ENCODE results near the gene GEMIN8. TPM values are rescaled to one million over a fixed set of nuclear protein-coding genes. Genes with fewer than 3 reads are reported as not detected.

The GEMIN8 gene, protein sequence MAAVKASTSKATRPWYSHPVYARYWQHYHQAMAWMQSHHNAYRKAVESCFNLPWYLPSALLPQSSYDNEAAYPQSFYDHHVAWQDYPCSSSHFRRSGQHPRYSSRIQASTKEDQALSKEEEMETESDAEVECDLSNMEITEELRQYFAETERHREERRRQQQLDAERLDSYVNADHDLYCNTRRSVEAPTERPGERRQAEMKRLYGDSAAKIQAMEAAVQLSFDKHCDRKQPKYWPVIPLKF
- 10 to 100 TPM; 30.9 to 42.0 (median 35.3) TPM for polyA plus RNA-seq (ENCODE audit: insufficient read length in 3 of 3)
- long read RNA-seq, donor 1, partial matches to known transcripts, result 0 of 8 reads
- long read RNA-seq, donor 1, other reads (novel, unspliced or antisense), result 7 of 8 reads
- long read RNA-seq, donor 2, transcript GEMIN8-203 (4 exons, 1,119 nt), result major isoform, 5 of 21 reads
- long read RNA-seq, donor 2, partial matches to known transcripts, result 0 of 21 reads
- long read RNA-seq, donor 2, other reads (novel, unspliced or antisense), result 16 of 21 reads
- long read RNA-seq, donor 3, partial matches to known transcripts, result 0 of 2 reads
- long read RNA-seq, donor 3, other reads (novel, unspliced or antisense), result 0 of 2 reads
- long read RNA-seq, donor 4, partial matches to known transcripts, result 25 of 29 reads
- long read RNA-seq, donor 4, other reads (novel, unspliced or antisense), result 0 of 29 reads
- long read RNA-seq, donor 5, partial matches to known transcripts, result 0 of 4 reads
- long read RNA-seq, donor 5, other reads (novel, unspliced or antisense), result 0 of 4 reads
- long read RNA-seq, donor 6, partial matches to known transcripts, result 0 of 12 reads
- long read RNA-seq, donor 6, other reads (novel, unspliced or antisense), result 7 of 12 reads
- long read RNA-seq, donor 7, partial matches to known transcripts, result 0 of 13 reads
- long read RNA-seq, donor 7, other reads (novel, unspliced or antisense), result 13 of 13 reads
- long read RNA-seq, donor 8, result 0 reads
- long read RNA-seq, donor 9, partial matches to known transcripts, result 0 of 13 reads
- long read RNA-seq, donor 9, other reads (novel, unspliced or antisense), result 7 of 13 reads
- long read RNA-seq, donor 10, partial matches to known transcripts, result 0 of 11 reads
- long read RNA-seq, donor 10, other reads (novel, unspliced or antisense), result 9 of 11 reads
- long read RNA-seq, donor 11, partial matches to known transcripts, result 0 of 1 reads
- long read RNA-seq, donor 11, other reads (novel, unspliced or antisense), result 0 of 1 reads
- long read RNA-seq, donor 12, transcript GEMIN8-203 (4 exons, 1,119 nt), result major isoform, 6 of 18 reads
- long read RNA-seq, donor 12, partial matches to known transcripts, result 0 of 18 reads
- long read RNA-seq, donor 12, other reads (novel, unspliced or antisense), result 11 of 18 reads
- long read RNA-seq, donor 13, partial matches to known transcripts, result 0 of 2 reads
- long read RNA-seq, donor 13, other reads (novel, unspliced or antisense), result 0 of 2 reads
- long read RNA-seq, donor 14, transcript GEMIN8-203 (4 exons, 1,119 nt), result major isoform, 8 of 18 reads
- long read RNA-seq, donor 14, partial matches to known transcripts, result 0 of 18 reads
- long read RNA-seq, donor 14, other reads (novel, unspliced or antisense), result 8 of 18 reads
- long read RNA-seq, donor 15, partial matches to known transcripts, result 5 of 7 reads
- long read RNA-seq, donor 15, other reads (novel, unspliced or antisense), result 0 of 7 reads
- long read RNA-seq, donor 16, partial matches to known transcripts, result 0 of 10 reads
- long read RNA-seq, donor 16, other reads (novel, unspliced or antisense), result 9 of 10 reads

DNA sequence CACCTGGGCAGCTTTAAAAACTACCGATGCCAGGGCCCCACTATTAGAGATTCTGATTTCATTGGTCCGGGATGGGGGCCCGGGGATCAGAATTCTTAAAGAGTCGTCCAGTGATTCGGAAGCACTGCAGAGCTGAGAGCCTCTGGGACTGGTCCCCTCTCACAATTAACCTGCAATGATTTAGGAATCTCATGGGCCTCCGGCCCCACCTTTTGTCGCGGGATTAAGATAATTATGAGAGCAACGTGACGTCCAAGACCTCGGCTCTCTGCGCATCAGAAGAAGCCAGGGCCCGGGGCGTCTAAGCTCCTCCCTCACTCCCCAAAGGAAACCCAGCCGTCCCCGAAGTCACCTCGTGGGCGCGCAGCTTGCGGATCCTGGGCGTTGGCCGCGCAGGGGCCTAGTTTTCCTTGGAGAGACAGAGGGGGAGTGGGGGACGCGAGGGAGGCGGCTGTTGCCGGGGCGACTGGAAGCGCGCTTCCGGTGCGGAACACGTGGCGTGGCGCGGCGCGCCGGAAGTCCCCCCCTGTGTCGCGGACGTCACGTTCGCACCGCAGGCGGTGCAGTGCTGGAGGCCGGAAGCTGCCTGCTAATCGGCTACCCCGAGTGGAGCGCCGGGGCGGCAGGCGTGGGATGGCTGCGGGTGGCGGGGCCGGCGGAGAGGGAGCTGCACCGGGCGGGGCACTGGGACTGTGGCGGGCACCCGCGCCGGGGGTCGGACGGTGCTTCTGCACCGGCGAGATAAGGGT is at the start of gene GEMIN8:
GEMIN8 (minus strand) TSS at position 468 of the 749 bp plus-strand sequence. CDS start 8,414 bp downstream, outside the sequence.
- DNase-seq, result peak; percentile 84

DNA sequence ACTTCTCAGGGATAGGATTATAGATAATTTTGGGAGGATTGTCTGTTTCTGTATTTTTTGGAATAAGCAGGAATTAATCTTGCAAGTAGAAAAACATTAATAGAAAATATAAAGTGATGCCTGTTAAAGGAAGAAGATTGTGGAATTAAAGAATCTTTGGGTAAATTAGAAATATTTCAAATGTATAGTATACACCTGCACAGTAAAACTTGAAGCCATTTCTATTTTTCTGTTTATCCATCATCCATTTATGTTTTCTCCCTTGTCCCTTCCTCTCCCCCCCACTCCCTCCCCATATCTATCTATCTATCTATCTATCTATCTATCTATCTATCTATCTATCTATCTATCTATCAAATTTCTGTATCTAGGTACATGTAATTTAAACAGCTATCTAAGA is 46.9 kb upstream of the GEMIN8 start:
- DNase-seq, result no peak

DNA sequence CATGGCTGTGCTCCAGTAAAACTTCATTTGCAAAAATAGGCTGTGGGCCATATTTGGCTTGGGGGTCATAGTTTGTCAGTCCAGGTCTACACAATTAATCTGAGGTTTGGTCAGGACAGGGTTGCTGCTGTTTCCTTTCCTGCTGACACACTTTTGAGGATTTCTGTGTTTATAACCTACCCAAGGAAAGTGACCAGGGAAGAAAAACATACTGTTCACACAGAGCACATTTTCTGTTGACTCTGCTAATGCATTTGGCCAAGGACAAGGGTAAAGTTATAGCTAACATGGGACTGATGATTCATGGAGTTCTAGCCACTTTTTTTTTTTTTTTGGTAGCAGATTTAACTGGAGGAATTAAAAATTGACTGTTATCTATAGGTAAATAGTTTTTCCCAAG is 43.9 kb upstream of the GEMIN8 start:
- DNase-seq, result peak; percentile 24

DNA sequence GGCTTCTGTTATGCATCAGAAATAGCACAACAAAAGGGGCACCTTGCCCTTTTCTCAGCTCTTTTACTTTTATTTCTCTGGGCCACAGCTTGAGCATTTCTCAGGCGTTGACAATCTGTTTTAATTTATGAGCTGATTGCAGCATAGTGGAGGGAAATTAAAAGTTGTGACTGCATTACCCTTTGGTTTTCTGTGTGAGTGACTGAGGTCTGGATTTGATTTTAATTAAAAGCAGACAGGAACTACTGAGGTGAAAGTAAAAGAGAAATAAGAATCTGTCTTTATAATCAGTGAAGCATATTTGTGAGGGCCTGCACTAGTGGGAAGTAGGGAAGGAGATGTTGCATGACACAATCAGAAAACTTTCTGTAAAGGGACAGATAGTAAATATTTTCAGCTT is 43.4 kb upstream of the GEMIN8 start:
- DNase-seq, result peak; percentile 10

DNA sequence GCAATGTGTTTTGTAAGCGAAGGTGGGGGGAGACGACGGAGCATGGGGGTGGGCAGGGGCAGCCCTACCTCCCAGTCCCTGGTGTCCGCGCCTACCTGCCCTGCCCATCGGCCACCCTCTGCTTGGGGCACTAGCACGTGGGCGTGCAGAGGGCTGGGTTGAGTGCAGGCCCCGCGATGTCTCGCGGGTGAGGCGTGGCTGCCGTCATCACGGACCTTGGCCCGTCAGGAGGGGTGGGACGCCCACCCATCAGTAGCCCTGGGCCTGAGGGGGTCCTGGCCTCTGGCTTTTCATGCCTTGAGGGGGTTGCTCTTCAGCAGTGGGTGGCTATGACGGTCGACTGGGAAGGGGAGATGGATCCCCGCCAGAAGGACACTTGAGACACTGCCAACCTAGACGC is 36.1 kb upstream of the GEMIN8 start:
- DNase-seq, result no peak

DNA sequence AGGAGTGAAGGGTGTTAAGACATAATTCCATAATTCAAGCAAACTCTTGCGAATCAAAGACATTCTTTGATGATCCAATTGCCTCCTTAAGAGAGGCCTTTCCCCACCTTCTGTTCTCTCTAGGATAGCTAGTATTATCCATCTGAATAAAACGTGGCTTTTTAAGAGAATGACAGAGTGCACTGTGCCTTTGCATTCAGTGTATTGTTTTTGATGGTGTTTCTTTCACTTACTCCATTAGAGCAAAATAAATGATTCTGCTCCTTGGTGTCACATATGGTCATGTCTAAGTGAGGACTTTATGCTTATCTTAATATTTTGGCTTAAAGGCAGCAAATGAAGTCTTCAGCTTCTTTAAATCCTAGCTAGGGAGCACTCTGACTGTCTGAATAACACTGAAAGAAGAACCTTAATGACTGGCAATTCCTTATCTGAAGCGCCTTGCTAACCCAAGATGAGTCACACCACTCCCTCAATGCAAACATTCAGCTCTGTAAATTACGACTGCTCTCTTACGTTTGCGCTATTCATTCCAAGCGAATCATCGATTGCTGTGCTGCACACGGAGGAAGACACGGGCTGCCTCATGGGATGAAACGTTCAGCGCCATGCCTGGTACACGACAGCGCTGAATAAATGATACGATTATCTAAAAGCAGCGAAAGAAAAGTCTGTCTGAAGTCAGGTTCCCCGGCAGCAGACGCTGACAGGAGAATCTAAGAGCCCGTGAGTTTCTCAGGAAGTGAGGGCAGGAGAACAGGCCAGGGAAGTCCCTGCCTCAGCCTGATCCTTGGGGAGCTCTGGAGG is 35.1 kb upstream of the GEMIN8 start:
- no peak for DNase-seq

DNA sequence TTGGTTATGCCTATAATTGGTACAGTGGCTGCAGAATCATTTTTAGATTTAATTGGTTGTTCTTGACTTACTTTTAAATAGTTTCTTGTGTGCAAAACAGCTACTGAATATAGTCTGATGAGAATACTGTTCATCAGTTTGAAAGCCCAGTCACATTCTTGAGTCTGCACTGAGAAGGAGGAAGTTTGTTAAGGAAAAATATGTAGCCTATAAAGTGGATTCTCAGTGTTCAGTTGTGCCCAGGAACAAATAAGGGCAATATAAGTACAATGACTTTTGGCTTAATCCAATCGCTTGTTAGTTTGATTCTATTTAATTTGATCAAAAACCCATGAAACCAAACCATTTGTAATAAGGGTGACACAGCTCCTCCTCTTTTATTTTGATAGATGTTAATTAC is 32.8 kb upstream of the GEMIN8 start:
- no peak for DNase-seq

DNA sequence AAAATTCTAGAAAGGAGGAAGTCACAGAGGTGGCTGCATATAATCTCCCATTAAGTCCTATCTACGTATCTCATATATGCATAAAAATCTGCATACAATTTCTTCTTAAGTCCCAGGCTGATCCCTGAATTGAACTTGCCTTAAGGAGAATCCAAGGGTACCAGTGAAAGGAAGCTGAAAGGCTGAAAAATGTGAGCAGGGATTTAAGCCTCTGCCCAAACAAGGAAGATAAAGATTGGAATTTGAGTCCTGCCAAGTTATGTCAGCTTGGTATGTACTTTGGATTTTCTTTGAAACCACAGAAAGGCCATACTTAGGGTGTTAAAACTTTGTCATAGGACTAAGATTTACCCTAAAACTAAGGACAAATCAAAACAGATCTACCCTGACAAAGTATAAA is 26.5 kb upstream of the GEMIN8 start:
- no peak for DNase-seq

DNA sequence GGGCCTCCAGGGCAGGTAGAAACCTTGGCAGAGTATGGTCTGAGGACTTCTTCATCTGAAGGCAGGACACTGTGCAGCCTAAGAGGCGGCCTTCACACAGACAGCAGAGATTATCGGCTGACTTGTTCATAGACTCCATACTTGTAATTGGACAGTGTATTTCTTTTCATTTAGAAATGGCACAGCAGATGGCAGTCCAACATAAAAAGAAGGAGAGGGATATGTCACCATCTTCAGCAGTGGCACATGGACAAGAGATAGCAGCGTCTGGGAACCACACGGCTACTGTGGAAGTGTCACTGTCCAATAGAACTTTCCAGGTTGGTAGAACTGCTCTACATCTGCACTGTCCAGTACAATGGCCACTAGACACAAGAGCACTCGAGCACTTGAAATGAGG is 21.7 kb upstream of the GEMIN8 start:
- no peak for DNase-seq

DNA sequence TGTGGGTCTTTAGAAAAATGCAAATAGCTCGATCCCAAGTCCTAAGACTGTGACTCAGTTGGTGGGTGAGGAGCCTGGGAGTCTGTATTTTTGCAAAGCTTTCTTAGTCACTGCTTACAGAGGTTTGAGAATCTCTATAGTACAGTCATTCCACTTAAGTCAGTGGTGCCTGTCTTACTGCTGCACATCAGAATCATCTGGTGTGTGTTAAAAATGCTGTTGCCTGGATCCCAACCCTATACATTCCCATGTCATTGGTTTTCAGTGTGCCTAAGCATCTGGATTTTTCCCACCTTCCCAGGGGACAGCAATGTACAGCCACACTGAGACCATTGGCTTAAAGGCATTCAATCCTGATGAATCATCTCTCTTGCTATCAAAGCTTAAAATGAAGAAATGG is 21.0 kb upstream of the GEMIN8 start:
- no peak for DNase-seq

DNA sequence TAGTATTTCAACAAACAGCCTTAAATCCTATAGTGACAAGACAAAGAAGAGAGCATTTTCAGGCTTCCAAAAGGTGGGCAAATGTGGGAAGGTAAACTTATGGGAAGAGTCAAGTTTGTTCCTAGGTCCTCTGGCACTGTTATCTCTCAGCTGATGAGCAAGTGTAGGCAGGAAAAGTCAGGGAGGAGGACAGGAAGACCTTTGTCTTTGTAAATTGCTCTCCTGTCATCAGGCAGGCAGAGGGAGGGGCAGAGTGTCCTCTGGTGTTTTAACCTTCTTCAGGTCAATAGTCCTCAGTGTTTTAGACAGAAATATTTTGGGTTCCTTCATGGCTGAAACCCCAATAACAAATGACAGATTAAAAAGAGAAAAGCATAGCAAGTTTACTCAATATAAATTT is 13.5 kb upstream of the GEMIN8 start:
- no peak for DNase-seq

DNA sequence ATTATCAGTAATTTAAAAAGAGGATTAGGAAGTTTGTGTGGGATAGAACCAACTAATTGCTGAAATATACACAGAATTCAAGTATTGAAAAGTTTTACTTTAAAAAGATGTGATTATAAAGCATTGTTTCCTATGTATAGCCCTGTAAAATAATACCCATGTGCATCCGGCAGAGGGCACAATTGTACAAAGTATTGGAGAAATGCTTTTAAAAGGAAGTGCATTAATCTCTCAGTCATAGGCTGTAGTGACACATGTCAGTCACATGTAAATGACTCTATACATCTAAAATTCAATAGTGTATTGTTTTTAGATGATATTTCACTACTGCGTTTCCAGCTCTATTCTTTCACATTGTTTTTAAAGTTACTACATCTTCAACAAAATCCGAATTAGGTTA is 9.7 kb upstream of the GEMIN8 start:
- DNase-seq, result peak; percentile 34

DNA sequence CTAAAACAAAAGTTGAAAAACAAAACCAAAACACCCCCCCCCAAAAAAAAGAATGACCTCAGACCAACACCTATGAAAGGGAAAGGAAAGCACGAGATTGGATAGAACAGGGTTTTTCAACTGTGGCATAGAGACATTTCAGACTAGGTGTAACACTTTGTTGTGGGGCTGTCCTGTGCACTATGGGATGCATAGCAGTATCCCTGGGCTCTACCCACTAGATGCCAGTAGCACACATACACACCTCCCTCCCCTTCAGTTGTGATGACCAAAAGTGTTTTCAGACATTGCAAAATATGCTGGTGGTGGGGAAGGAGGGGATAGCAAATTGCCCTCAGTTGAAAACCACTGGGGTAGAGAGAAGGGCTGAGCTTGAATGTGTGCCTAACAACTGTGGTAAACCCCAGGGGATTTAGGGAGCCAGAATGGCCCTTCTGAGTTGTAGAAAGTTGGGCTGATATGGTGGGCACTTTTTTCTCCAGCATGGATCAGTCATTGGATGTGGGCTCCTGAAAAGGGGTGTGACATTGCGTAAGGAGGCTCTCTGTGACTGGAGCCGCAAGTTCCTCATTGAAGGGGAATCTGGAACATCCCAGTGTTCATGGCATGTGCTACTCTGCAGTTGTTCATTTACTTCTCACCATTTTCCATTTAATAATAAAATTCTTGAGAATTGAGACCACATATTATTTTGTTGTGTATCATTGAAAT is 8.8 kb upstream of the GEMIN8 start:
- no peak for DNase-seq

DNA sequence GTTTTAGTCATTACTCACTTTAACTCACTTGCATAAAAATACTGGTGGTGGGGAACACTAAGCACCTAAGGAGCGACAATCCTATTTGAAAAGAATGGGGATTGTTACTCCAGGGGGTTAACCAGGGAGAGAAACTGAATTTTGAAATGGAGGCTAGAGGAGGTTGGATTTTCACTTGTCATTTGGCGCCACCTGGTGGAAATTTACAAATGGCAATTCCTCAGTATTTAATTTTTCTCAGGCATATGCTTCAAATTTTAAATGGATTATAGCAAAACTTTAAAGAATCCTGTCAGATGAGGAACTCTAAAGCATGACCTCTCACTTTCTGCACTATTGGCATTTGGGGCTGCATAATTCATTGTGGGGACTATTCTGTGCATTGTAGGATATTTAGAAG is 2.7 kb upstream of the GEMIN8 start:
- DNase-seq, result peak; percentile 45

DNA sequence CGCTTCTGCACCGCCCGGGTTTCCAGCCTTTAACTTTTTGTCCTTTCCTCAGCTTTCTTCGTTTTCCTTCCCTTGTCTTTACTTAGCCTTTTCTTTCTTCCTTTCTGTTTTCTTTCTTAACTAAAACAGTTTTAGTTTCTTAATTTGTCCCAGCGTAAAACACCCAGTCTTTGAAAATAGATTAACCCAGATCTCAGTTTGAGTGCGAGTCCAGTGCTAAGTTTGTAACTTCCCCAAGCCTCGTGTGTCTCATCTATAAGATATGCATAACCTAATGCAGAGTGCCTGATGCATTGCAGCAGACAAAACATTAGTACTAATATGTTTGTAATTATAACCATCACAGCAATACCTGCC is 460 bp upstream of the GEMIN8 start:
- no peak for DNase-seq

DNA sequence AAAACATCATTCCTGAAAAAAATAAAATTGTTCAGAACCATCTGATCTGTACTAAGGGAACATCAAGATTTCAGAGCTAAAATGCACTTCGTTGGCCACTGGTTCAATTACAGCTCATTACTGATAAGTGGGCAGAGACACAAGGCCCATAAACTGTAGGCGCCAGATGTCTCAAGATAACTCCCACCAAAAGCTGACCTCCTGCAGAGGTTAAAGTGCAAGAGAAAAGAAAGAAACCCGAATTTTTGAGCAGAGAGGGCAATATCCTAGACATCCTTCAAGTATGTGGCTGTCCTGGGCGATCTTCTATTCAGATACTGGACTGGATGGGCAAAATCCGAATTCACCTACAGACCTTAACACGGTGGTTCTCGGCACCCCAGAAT is 660 bp downstream of the GEMIN8 start:
- DNase-seq, result peak; percentile 7

DNA sequence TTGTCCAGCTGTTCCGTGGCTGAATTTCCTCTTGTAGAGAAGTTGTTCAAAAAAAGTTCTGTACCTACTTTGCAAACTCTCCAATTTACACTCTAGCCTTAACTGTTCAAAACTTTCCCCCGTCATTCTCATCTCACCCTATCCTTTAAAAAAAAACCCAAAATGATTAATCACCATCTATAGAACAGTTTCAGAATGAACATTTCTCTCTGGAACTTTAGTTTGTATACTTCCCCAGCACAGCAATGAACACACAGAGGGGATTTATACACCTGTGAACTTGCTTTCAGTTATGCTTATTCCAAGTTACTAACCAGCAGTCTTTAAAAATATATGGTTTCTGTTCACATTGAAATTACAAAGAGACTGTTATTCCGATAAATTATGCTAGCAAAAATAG is 1.2 kb downstream of the GEMIN8 start:
- no peak for DNase-seq

DNA sequence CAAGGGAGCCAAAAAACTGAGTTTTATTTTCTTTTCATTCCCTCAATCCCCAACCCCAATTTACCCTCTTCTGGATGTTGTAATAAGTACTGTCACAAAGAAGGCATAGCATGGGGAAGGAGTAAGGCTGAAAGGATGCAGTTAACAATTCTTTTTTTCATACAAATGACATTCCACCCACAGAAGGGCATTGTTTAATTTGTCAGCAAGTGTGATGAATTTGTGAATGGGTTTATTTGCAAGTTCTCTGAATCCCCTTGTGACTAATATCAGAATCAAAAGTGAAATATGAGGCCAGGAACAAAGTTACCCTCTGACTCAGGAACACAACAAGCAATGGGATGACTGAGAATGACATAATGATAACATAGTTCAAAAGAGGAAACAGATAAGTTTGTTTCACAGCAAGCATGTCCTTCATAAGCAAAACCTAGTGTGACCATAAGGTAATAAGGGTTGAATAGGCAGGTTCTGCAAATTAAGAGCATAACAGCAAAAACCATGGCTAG is 2.1 kb downstream of the GEMIN8 start:
- no peak for DNase-seq

DNA sequence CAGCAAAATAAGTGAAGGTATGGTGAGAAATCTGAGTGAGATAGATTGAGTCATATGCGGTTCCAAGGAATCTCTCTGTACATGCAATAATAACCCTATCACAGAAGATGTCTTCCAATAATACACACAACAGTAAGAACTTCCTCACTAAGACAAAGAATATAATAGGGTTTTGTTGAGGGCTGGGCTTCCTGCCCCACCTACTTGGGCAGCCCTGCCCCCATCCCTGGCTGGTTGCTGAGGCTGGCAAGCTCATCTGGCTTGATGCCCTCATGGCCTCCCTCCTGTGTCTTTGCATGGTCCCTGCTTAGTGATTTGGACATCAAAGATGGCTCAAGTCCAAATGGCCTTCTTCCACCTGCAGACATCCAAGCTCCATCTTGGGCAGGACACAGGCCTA is 2.7 kb downstream of the GEMIN8 start:
- DNase-seq, result no peak
